Right lobe of liver (tissue), 6 donors: ENCODE data around the gene ADAT1. TPM values are rescaled to one million over a fixed set of nuclear protein-coding genes. Genes with fewer than 3 reads are reported as not detected.

ENCODE experiments used
- ATAC-seq, 4 donors: fragments of 200-7000 bp; cut with Tn5 transposase; one replicate each; pipeline ENCODE4 v1.9.1; 2020; ENCODE audit warnings: mild to moderate bottlenecking in 4 of 4, moderate library complexity in 4 of 4
- DNase-seq, 3 donors: peaks; one replicate each; pipeline ENCODE4 v3.0.0-alpha.2; 2020
- H3K27ac ChIP-seq, 3 donors: fragments of 200-600 bp; one replicate each; pipeline ENCODE4 v1.8.0; 2022
- H3K27me3 ChIP-seq, 2 donors: fragments of 200-600 bp; one replicate each; pipeline ENCODE4 v1.8.0; 2022
- H3K36me3 ChIP-seq, 4 donors: fragments of 200-600 bp; sonication (generic) in 1 of 4; one replicate each; pipeline versions ENCODE4 v1.5.1 to v1.8.0; 2017 to 2022; ENCODE audit warnings: control low read depth in 1 of 4
- H3K4me1 ChIP-seq, 4 donors: fragments of 200-600 bp; sonication (generic) in 1 of 4; one replicate each; pipeline versions ENCODE4 v1.5.1 to v1.8.0; 2017 to 2022; ENCODE audit warnings: control low read depth in 1 of 4
- H3K4me3 ChIP-seq, 3 donors: fragments of 200-600 bp; one replicate each; pipeline ENCODE4 v1.8.0; 2022
- H3K9me3 ChIP-seq, 4 donors: fragments of 200-600 bp; sonication (generic) in 1 of 4; one replicate each; pipeline versions ENCODE4 v1.5.1 to v1.8.0; 2017 to 2022; ENCODE audit warnings: control low read depth in 1 of 4
- CTCF ChIP-seq, 4 donors: fragments of 200-600 bp in 3 of 4; fragments of 450-650 bp in 1 of 4; IDR thresholded peaks; one replicate each; pipeline versions ENCODE4 v1.5.1 to v1.8.0; 2016 to 2022; ENCODE audit warnings: antibody characterized with exemption in 4 of 4, mild to moderate bottlenecking in 2 of 4
- POLR2A ChIP-seq: fragments of 450-650 bp; IDR thresholded peaks from one replicate; pipeline ENCODE4 v1.6.1; 2017; ENCODE audit warnings: antibody characterized with exemption, mild to moderate bottlenecking
- WGBS: methylation state at CpG from one replicate; pipeline ENCODE4 v1.1.6; 2018; ENCODE audit warnings: low coverage, low lambda C conversion rate; ENCODE audit not compliant: insufficient coverage; ENCODE audit errors: missing lambda C conversion rate; 5-methylcytosine and 5-hydroxymethylcytosine counted together
- intact Hi-C, 2 donors: fragments of 100-400 bp; cut with DNase I; formaldehyde crosslinking; loops; one replicate each; pipeline versions ENCODE4 v1.11.2 to v1.14.1; 2022
- total RNA-seq, 6 experiments: library from RNA; depleted of rRNA in 2 of 6; stranded (reverse); fragments of >200 nt in 2 of 6; fragmentation: NEBNext Ultra II Directional in 3 of 6; extraction: Animal tissue kit (Norgen Biotek cat#: 25700) in 3 of 6; gene quantifications; one replicate each; pipeline versions ENCODE4 v1.1.0 to v1.2.4, GENCODE V29; 2016 to 2023
- donor health status: DM: no; HTN: yes; CAD: no.
- donor health status: DM: no; HTN: no; CAD: no.
- donor health status: DM: no; HTN: no; CAD: no.
- donor health status: DM: no; HTN: yes; CAD: no.
- donor health status: DM: no; HTN: yes; CAD: no.

ADAT1 gene
- total RNA-seq, 6 experiments from 2014 or later, result 17.7 to 29.7 (median 20.7) TPM

GRCh38 chr16:75606507-75606906, 16.6 kb downstream of the ADAT1 start:
- H3K27ac ChIP-seq, result no peak overlapping the region
- no peak overlapping the region for H3K4me3 ChIP-seq
- H3K4me1 ChIP-seq, result no peaks in the 10 kb centered on the region
- DNase-seq (no peak), ATAC-seq (no peak)
- peaks cover 0 to 48% (median 29%) of the 10 kb centered on the region in 4 donors for H3K36me3 ChIP-seq
- no peaks in the 10 kb centered on the region for H3K9me3 ChIP-seq
- no CpG with 5 or more reads among the region's 1 CpG for WGBS
- H3K27me3 ChIP-seq, result no peaks in the 10 kb centered on the region
- intact Hi-C loops, result no loop called here
- no peak for TF ChIP-seq POLR2A

GRCh38 chr16:75603241-75603640, 19.8 kb downstream of the ADAT1 start:
- intact Hi-C loops, result no loop called here
- DNase-seq, result peak in 1 of 3 donors; percentile 2
- no peak overlapping the region for H3K4me3 ChIP-seq
- TF ChIP-seq CTCF (IDR thresholded peaks at IDR 0.05) (no peak), POLR2A (no peak)
- no peak overlapping the region for H3K27ac ChIP-seq
- peaks cover 0 to 42% (median 28%) of the 10 kb centered on the region in 4 donors for H3K36me3 ChIP-seq
- H3K27me3 ChIP-seq, result no peaks in the 10 kb centered on the region
- WGBS, result 82% methylated on average over 4 of the region's 4 CpGs
- H3K4me1 ChIP-seq, result no peaks in the 10 kb centered on the region
- no peaks in the 10 kb centered on the region for H3K9me3 ChIP-seq
- ATAC-seq, result no peak

- Histone ChIP-seq H3K36me3 (peaks cover 0 to 32% (median 23%) of the 10 kb centered on the region in 4 donors), H3K9me3 (no peaks in the 10 kb centered on the region), H3K27me3 (no peaks in the 10 kb centered on the region), H3K4me1 (no peaks in the 10 kb centered on the region), H3K4me3 (no peak overlapping the region), H3K27ac (no peak overlapping the region)
- TF ChIP-seq CTCF (IDR thresholded peaks at IDR 0.05), result no peak
- TF ChIP-seq POLR2A, result no peak
- no peak for DNase-seq
- intact Hi-C loops, result no loop called here
- ATAC-seq, result no peak
- WGBS, result 96% methylated on average over 4 of the region's 6 CpGs
Measured at GRCh38 chr16:75599452-75600277, 23.4 kb downstream of the ADAT1 start.

GRCh38 chr16:75593825-75594820, 29.0 kb downstream of the ADAT1 start:
- H3K27me3 ChIP-seq, result no peaks in the 10 kb centered on the region
- intact Hi-C loops, result no loop called here
- H3K4me3 ChIP-seq, result no peak overlapping the region
- H3K9me3 ChIP-seq, result no peaks in the 10 kb centered on the region
- TF ChIP-seq POLR2A (no peak), CTCF (IDR thresholded peaks at IDR 0.05) (no peak)
- no peaks in the 10 kb centered on the region for H3K4me1 ChIP-seq
- DNase-seq (no peak), ATAC-seq (no peak)
- peaks cover 0 to 1% (median 0%) of the 10 kb centered on the region in 4 donors for H3K36me3 ChIP-seq
- no peak overlapping the region for H3K27ac ChIP-seq
- WGBS, result 56% methylated on average over 11 of the region's 17 CpGs
